SH-SY5Y (cell line): ENCODE results near the gene PTPRM.

Experiments
- GATA2 ChIP-seq: IDR thresholded peaks from 2 replicates; pipeline ENCODE4 v1.6.1; 2011; ENCODE audit warnings: mild to moderate bottlenecking, low read depth, low read length
- GATA3 ChIP-seq: IDR thresholded peaks from 2 replicates; pipeline ENCODE4 v1.6.1; 2011; ENCODE audit warnings: low read depth, mild to moderate bottlenecking, low read length, moderate library complexity

GRCh38 chr18:7597500-7597899 is 30.4 kb downstream of the PTPRM start:
- TF ChIP-seq GATA3: no peak
- TF ChIP-seq GATA2: no peak
